ENCODE data around the gene EML2.

Gene EML2

GRCh38 chr19:45581576-45581975 is 57.6 kb downstream of the EML2 start:
- DNase-seq: no peak

- no peak for DNase-seq
These were observed 60.3 kb downstream of the EML2 start for GRCh38 chr19:45578861-45579260.

GRCh38 chr19:45577111-45577905 is 61.9 kb downstream of the EML2 start:
- no peak for DNase-seq

- DNase-seq: no peak
These were observed 62.5 kb downstream of the EML2 start for GRCh38 chr19:45576682-45577081.

- no peak for DNase-seq
These were observed 64.0 kb downstream of the EML2 start for GRCh38 chr19:45575216-45575615.

GRCh38 chr19:45574526-45574925 is 64.7 kb downstream of the EML2 start:
- DNase-seq: no peak

- DNase-seq: no peak
These were observed 67.6 kb downstream of the EML2 start for GRCh38 chr19:45571457-45572220.

GRCh38 chr19:45569619-45570421 is 69.4 kb downstream of the EML2 start:
- DNase-seq: no peak

- no peak for DNase-seq
These were observed 70.5 kb downstream of the EML2 start for GRCh38 chr19:45568732-45569131.

GRCh38 chr19:45567609-45568008 is 71.6 kb downstream of the EML2 start:
- DNase-seq: no peak

- no peak for DNase-seq
These were observed 74.9 kb downstream of the EML2 start for GRCh38 chr19:45564131-45564780.

GRCh38 chr19:45560686-45561085 is 78.5 kb downstream of the EML2 start:
- DNase-seq: no peak

GRCh38 chr19:45560038-45560437 is 79.2 kb downstream of the EML2 start:
- no peak for DNase-seq
